Liver (tissue), 3 donors: ENCODE measurements around the gene SAT2.

Source experiments
- RAD21 ChIP-seq, 2 donors: IDR thresholded peaks; 2 replicates each; pipeline ENCODE4 v1.6.1; 2016; ENCODE audit warnings: antibody characterized with exemption in 2 of 2, mild to moderate bottlenecking in 2 of 2
- TF ChIP-seq, protein P1 (sequence below): fragments of 150-350 bp; IDR thresholded peaks from 2 replicates; pipeline ENCODE4 v1.5.1; 2017; ENCODE audit warnings: improper control_type of control experiment, low read depth, low read length; ENCODE audit not compliant: missing input control
- TF ChIP-seq, protein P2 (sequence below): IDR thresholded peaks from 2 replicates; pipeline ENCODE4 v1.6.1; 2016; ENCODE audit warnings: antibody characterized with exemption, mild to moderate bottlenecking
- TF ChIP-seq, protein P3 (sequence below): IDR thresholded peaks from 2 replicates; pipeline ENCODE4 v1.6.1; 2016; ENCODE audit warnings: antibody characterized with exemption
- donor health status: healthy.
- donor health status: healthy.

DNA sequence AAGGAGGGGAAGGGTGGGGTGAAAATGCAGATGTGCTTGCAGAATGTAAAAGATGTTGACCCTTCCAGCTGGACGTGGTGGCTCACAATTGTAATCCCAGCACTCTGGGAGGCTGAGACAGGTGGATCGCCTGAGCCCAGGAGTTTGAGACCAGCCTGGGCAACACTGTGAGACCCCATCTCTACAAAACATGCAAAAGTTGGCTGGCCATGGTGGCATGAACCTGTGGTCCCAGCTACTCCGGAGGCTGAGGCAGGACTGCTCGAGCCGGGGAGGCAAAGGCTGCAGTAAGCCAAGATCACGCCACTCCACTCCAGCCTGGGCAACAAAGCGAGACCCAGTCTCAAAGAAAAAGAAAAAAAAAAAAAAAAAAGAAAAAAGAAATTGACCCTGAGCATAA lies 40.9 kb upstream of the SAT2 start:
- TF ChIP-seq RAD21 (IDR thresholded peaks at IDR 0.05), result no peak
- TF ChIP-seq, protein P1, sequence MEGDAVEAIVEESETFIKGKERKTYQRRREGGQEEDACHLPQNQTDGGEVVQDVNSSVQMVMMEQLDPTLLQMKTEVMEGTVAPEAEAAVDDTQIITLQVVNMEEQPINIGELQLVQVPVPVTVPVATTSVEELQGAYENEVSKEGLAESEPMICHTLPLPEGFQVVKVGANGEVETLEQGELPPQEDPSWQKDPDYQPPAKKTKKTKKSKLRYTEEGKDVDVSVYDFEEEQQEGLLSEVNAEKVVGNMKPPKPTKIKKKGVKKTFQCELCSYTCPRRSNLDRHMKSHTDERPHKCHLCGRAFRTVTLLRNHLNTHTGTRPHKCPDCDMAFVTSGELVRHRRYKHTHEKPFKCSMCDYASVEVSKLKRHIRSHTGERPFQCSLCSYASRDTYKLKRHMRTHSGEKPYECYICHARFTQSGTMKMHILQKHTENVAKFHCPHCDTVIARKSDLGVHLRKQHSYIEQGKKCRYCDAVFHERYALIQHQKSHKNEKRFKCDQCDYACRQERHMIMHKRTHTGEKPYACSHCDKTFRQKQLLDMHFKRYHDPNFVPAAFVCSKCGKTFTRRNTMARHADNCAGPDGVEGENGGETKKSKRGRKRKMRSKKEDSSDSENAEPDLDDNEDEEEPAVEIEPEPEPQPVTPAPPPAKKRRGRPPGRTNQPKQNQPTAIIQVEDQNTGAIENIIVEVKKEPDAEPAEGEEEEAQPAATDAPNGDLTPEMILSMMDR, result no peak
- TF ChIP-seq, protein P2, sequence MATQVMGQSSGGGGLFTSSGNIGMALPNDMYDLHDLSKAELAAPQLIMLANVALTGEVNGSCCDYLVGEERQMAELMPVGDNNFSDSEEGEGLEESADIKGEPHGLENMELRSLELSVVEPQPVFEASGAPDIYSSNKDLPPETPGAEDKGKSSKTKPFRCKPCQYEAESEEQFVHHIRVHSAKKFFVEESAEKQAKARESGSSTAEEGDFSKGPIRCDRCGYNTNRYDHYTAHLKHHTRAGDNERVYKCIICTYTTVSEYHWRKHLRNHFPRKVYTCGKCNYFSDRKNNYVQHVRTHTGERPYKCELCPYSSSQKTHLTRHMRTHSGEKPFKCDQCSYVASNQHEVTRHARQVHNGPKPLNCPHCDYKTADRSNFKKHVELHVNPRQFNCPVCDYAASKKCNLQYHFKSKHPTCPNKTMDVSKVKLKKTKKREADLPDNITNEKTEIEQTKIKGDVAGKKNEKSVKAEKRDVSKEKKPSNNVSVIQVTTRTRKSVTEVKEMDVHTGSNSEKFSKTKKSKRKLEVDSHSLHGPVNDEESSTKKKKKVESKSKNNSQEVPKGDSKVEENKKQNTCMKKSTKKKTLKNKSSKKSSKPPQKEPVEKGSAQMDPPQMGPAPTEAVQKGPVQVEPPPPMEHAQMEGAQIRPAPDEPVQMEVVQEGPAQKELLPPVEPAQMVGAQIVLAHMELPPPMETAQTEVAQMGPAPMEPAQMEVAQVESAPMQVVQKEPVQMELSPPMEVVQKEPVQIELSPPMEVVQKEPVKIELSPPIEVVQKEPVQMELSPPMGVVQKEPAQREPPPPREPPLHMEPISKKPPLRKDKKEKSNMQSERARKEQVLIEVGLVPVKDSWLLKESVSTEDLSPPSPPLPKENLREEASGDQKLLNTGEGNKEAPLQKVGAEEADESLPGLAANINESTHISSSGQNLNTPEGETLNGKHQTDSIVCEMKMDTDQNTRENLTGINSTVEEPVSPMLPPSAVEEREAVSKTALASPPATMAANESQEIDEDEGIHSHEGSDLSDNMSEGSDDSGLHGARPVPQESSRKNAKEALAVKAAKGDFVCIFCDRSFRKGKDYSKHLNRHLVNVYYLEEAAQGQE, result no peak
- TF ChIP-seq, protein P3, sequence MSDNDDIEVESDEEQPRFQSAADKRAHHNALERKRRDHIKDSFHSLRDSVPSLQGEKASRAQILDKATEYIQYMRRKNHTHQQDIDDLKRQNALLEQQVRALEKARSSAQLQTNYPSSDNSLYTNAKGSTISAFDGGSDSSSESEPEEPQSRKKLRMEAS, result no peak
